Measurements from ENCODE around the gene KLHL29. TPM values are rescaled to one million over a fixed set of nuclear protein-coding genes. Genes with fewer than 3 reads are reported as not detected.

KLHL29 gene
- total RNA-seq, 1 donor from 2014 or later: 8.4 TPM

DNA sequence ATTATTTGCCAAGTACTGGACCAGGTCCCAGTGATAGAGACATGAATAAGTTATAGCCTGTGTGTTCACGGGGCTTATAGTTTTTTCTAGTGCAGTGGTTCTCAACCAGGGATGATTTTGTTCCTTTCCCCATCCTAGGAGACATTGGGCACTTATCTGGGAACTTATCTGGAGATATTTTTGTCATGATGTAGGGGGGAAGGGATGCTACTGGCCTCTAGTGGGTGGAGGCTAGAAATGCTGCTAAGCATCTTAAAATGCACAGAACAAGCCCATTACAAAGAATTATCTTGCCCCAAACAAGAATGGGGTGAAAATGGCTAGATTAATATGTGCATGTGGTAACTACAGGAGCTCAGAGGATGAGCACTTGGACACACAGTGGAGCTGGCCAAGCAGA, 75.2 kb downstream of the KLHL29 start:
- Mint-ChIP-seq H3K27ac (ENCODE audit: unreplicated experiment) (no peak overlapping the region), H3K36me3 (ENCODE audit: low read depth) (no peaks in the 10 kb centered on the region), H3K4me1 (peaks cover 11% of the 10 kb centered on the region), H3K27me3 (ENCODE audit: low read depth) (no peaks in the 10 kb centered on the region), H3K4me3 (no peak overlapping the region), H3K9me3 (no peaks in the 10 kb centered on the region)
- TF ChIP-seq, protein P1, sequence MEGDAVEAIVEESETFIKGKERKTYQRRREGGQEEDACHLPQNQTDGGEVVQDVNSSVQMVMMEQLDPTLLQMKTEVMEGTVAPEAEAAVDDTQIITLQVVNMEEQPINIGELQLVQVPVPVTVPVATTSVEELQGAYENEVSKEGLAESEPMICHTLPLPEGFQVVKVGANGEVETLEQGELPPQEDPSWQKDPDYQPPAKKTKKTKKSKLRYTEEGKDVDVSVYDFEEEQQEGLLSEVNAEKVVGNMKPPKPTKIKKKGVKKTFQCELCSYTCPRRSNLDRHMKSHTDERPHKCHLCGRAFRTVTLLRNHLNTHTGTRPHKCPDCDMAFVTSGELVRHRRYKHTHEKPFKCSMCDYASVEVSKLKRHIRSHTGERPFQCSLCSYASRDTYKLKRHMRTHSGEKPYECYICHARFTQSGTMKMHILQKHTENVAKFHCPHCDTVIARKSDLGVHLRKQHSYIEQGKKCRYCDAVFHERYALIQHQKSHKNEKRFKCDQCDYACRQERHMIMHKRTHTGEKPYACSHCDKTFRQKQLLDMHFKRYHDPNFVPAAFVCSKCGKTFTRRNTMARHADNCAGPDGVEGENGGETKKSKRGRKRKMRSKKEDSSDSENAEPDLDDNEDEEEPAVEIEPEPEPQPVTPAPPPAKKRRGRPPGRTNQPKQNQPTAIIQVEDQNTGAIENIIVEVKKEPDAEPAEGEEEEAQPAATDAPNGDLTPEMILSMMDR (conservative IDR thresholded peaks at IDR 0.05): peak; percentile 59
- no peak for DNase-seq (ENCODE audit: low read depth, low spot score)

DNA sequence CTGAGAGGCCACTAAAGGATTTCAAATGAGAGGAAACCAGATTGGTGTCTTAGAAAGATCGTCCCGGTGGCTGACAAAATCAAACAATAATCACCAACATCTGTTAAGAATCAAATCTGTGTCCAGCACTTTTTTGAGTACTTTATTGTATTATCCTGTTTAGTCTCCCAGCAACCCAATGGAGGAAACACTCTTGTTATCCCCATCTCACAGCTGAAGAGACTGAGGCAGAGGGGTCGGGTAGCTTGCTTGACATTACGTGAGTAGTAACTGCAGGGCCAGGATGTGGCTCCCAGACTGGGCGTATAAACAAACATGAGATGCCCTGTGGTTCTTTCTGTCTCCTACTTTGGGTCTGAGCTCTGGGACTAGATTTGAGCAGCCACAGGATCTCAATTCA, 76.0 kb downstream of the KLHL29 start:
- Mint-ChIP-seq H3K9me3 (no peaks in the 10 kb centered on the region), H3K27ac (ENCODE audit: unreplicated experiment) (no peak overlapping the region), H3K27me3 (ENCODE audit: low read depth) (no peaks in the 10 kb centered on the region), H3K4me3 (no peak overlapping the region), H3K4me1 (peaks cover 3% of the 10 kb centered on the region), H3K36me3 (ENCODE audit: low read depth) (no peaks in the 10 kb centered on the region)
- no peak for DNase-seq (ENCODE audit: low read depth, low spot score)
- TF ChIP-seq, protein P1 (conservative IDR thresholded peaks at IDR 0.05): no peak

DNA sequence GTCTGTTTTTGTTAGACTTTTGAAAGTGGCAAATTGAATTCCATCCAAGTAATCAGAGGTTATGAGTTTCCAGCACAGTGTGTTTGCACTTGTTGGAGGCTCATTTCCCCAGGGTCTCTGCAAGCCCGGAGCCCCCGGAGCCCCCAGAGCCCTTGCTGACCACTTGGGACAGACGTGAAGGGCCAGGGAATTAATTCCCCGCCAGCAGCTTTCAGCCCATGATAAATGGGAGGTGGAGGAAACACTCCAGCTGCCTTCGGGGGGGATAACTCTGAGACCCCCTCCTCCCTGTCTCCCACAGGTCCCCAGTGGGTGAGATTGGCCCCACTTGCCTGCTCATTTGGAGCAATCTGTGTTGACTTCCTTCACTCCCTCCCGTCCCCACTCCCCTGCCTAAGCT, 79.2 kb downstream of the KLHL29 start:
- no peak for DNase-seq (ENCODE audit: low read depth, low spot score)
- H3K27ac Mint-ChIP-seq (ENCODE audit: unreplicated experiment): no peak overlapping the region
- H3K9me3 Mint-ChIP-seq: no peaks in the 10 kb centered on the region
- peaks cover 1% of the 10 kb centered on the region for H3K36me3 Mint-ChIP-seq (ENCODE audit: low read depth)
- peaks cover 5% of the 10 kb centered on the region for H3K4me1 Mint-ChIP-seq
- TF ChIP-seq, protein P1 (conservative IDR thresholded peaks at IDR 0.05): no peak
- no peak overlapping the region for H3K4me3 Mint-ChIP-seq
- H3K27me3 Mint-ChIP-seq (ENCODE audit: low read depth): no peaks in the 10 kb centered on the region

DNA sequence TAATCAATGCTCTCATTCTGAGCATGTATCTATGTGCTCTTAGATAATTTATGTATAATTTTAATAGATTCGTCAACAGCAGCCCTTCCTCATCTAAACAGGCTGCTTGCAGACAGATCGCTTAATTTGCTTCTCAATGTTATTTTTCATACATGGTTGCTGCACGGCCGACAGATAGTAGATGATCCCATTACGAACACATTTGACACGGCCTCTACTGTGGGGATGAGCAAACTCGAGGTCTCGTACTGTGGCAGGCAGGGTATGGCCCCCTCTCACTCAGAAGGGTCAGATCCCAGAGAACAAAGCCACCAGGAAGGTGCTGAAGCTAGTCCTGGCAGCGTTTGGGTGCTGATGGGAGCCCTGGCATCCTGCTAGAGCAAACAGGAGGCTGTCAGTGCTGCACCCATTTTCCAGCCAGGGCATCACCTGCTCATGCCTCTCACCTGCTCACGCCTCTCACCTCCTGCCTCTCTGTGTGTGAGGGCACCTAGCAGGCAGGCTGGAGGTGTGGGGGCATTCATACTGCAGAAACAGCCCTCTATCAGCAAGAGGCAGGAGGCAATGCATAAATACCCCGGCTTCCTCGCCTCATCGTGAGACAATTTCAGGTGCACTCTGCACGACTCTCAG, 80.0 kb downstream of the KLHL29 start:
- Mint-ChIP-seq H3K4me3 (no peak overlapping the region), H3K27me3 (ENCODE audit: low read depth) (no peaks in the 10 kb centered on the region), H3K36me3 (ENCODE audit: low read depth) (peaks cover 5% of the 10 kb centered on the region), H3K4me1 (peaks cover 11% of the 10 kb centered on the region), H3K27ac (ENCODE audit: unreplicated experiment) (no peak overlapping the region), H3K9me3 (no peaks in the 10 kb centered on the region)
- TF ChIP-seq, protein P1 (conservative IDR thresholded peaks at IDR 0.05): no peak
- no peak for DNase-seq (ENCODE audit: low read depth, low spot score)

DNA sequence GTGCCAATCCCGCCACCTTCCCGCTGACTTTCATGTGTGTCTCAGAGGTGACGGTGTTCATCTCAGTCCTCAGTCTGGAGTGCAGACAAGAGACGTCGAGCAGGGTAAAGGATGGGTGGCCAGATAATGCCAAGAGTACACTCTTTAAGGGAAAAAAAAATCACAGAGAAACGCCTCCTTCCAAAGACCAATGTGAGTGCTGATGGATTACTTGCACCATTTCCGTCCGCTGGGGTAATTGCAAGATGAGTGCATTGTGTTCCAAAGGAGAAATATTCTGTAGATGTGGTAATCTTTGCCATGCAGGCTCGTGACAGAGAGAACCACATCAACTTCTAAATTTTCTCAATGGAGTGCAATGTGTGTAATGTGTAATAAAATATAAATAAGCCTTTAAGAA, 81.0 kb downstream of the KLHL29 start:
- TF ChIP-seq, protein P1 (conservative IDR thresholded peaks at IDR 0.05): no peak
- Mint-ChIP-seq H3K4me3 (no peak overlapping the region), H3K36me3 (ENCODE audit: low read depth) (peaks cover 5% of the 10 kb centered on the region), H3K4me1 (peaks cover 16% of the 10 kb centered on the region), H3K9me3 (no peaks in the 10 kb centered on the region), H3K27me3 (ENCODE audit: low read depth) (no peaks in the 10 kb centered on the region), H3K27ac (ENCODE audit: unreplicated experiment) (no peak overlapping the region)
- no peak for DNase-seq (ENCODE audit: low read depth, low spot score)
